HepG2 (cell line): ENCODE data around the gene PRR19. TPM values are rescaled to one million over a fixed set of nuclear protein-coding genes. Genes with fewer than 3 reads are reported as not detected.

Source experiments
- ARID4A ChIP-seq: sonication (generic); formaldehyde crosslinking; IDR thresholded peaks from 2 replicates; pipeline ENCODE4 v1.5.0; 2020; ENCODE audit warnings: mild to moderate bottlenecking, missing genetic modification reagents, borderline replicate concordance
- GMEB2 ChIP-seq: IDR thresholded peaks from 2 replicates; pipeline ENCODE4 v1.6.1; 2016; ENCODE audit warnings: missing biosample characterization, missing genetic modification reagents, low read depth
- HES4 ChIP-seq: sonication (generic); formaldehyde crosslinking; IDR thresholded peaks from 2 replicates; pipeline ENCODE4 v1.9.0; 2021; ENCODE audit warnings: mild to moderate bottlenecking, missing genetic modification reagents, borderline replicate concordance
- HOXA5 ChIP-seq: sonication (generic); formaldehyde crosslinking; IDR thresholded peaks from 2 replicates; pipeline ENCODE4 v1.4.0; 2020; ENCODE audit warnings: missing genetic modification reagents
- MATR3 ChIP-seq: sonication (generic); formaldehyde crosslinking; IDR thresholded peaks from 2 replicates; pipeline ENCODE4 v1.4.0; 2020; ENCODE audit warnings: missing genetic modification reagents
- MYC ChIP-seq: sonication (generic); formaldehyde crosslinking; IDR thresholded peaks from 2 replicates; pipeline ENCODE4 v1.9.0; 2021; ENCODE audit warnings: missing genetic modification reagents, borderline replicate concordance
- NCOR1 ChIP-seq: fragments of 200-600 bp; sonication (generic); IDR thresholded peaks from 2 replicates; pipeline ENCODE4 v1.7.0; 2017; ENCODE audit warnings: antibody characterized with exemption, low read length, borderline replicate concordance
- PBX2 ChIP-seq: IDR thresholded peaks from 2 replicates; pipeline ENCODE4 v1.6.1; 2016; ENCODE audit warnings: control low read depth
- POLR2AphosphoS5 ChIP-seq: IDR thresholded peaks from 2 replicates; pipeline ENCODE4 v1.6.1; 2012; ENCODE audit warnings: low read depth, low read length
- RORA ChIP-seq: sonication (generic); formaldehyde crosslinking; IDR thresholded peaks from 2 replicates; pipeline ENCODE4 v1.5.0; 2020; ENCODE audit warnings: mild to moderate bottlenecking, missing genetic modification reagents, moderate library complexity
- SRSF9 ChIP-seq: fragments of 200-400 bp; formaldehyde crosslinking; IDR thresholded peaks from 2 replicates; pipeline ENCODE4 v1.6.1; 2018; ENCODE audit warnings: borderline replicate concordance, mild to moderate bottlenecking, low read depth, low read length; ENCODE audit not compliant: insufficient read depth, poor library complexity, severe bottlenecking
- ZMYM4 ChIP-seq: sonication (generic); formaldehyde crosslinking; IDR thresholded peaks from 2 replicates; pipeline ENCODE4 v1.8.1; 2023; ENCODE audit warnings: mild to moderate bottlenecking, missing genetic modification reagents
- ZNF138 ChIP-seq: sonication (generic); formaldehyde crosslinking; IDR thresholded peaks from 2 replicates; pipeline ENCODE4 v1.5.0; 2020; ENCODE audit warnings: mild to moderate bottlenecking, low read depth, missing genetic modification reagents
- ZNF253 ChIP-seq: sonication (generic); formaldehyde crosslinking; IDR thresholded peaks from 2 replicates; pipeline ENCODE4 v1.8.0; 2022; ENCODE audit warnings: mild to moderate bottlenecking, missing genetic modification reagents, borderline replicate concordance
- ZNF292 ChIP-seq: sonication (generic); formaldehyde crosslinking; IDR thresholded peaks from 2 replicates; pipeline ENCODE4 v1.8.1; 2022; ENCODE audit warnings: mild to moderate bottlenecking, low read depth, missing genetic modification reagents, borderline replicate concordance
- ZNF512B ChIP-seq: sonication (generic); formaldehyde crosslinking; IDR thresholded peaks from 2 replicates; pipeline ENCODE4 v1.5.1; 2020; ENCODE audit warnings: missing genetic modification reagents, mild to moderate bottlenecking, borderline replicate concordance
- ZNF83 ChIP-seq: sonication (generic); formaldehyde crosslinking; IDR thresholded peaks from 2 replicates; pipeline ENCODE4 v1.4.0; 2020; ENCODE audit warnings: missing genetic modification reagents, mild to moderate bottlenecking, borderline replicate concordance
- ZNF841 ChIP-seq: sonication (generic); formaldehyde crosslinking; IDR thresholded peaks from 2 replicates; pipeline ENCODE4 v1.8.1; 2023; ENCODE audit warnings: missing genetic modification reagents, borderline replicate concordance
- polyA plus RNA-seq, 8 experiments: library from polyadenylated mRNA; depleted of rRNA in 3 of 8; stranded (reverse) in 7 of 8; unstranded in 1 of 8; fragments of >200 nt; fragmentation: Illumina TruSeq in 4 of 8; extraction: Trizol in 4 of 8; gene quantifications; 2 replicates each; pipeline versions ENCODE4 v1.2.1 to v1.2.3, GENCODE V29; 2011 to 2016; ENCODE audit warnings: low read depth in 4 of 8, missing spikeins in 1 of 8, mixed read lengths in 1 of 8; ENCODE audit not compliant: insufficient read depth in 1 of 8
- total RNA-seq, 5 experiments: library from RNA; depleted of rRNA; stranded (reverse); fragments of >200 nt; fragmentation: Illumina TruSeq; extraction: Trizol; gene quantifications; 2 replicates each; pipeline ENCODE4 v1.2.3, GENCODE V29; 2016; ENCODE audit warnings: low read depth in 1 of 5

Gene PRR19
- total and polyA plus RNA-seq, 2 of the 13 experiments (the other 11 are each of a cell fraction or from before 2014, with no cell fraction given) = 0.21 to 0.33 TPM

GRCh38 chr19:42279902-42280814 is 21.8 kb upstream of the PRR19 start (continued):
- TF ChIP-seq ARID4A = peak; percentile 76
- TF ChIP-seq ZNF292 = no peak
- no peak for TF ChIP-seq ZNF83 (CRISPR knock-in tag)
- no peak for TF ChIP-seq PBX2
- peak; percentile 24; the same call in 1 of the 2 replicates for TF ChIP-seq MYC
- no peak for TF ChIP-seq SRSF9
- peak; percentile 54; the same call in 1 of the 2 replicates for TF ChIP-seq POLR2AphosphoS5
- 0 out of 2 replicates have a peak, but pooled peaks have one; percentile 59 for TF ChIP-seq HOXA5
- no peak for TF ChIP-seq ZMYM4 (CRISPR knock-in tag)
- TF ChIP-seq NCOR1 = no peak
- TF ChIP-seq GMEB2 (CRISPR knock-in tag) = no peak
- TF ChIP-seq ZNF841 (CRISPR knock-in tag) = no peak
- TF ChIP-seq HES4 = 0 out of 2 replicates have a peak, but pooled peaks have one; percentile 26
- TF ChIP-seq RORA (CRISPR knock-in tag) = no peak
- TF ChIP-seq ZNF512B = no peak
- 0 out of 2 replicates have a peak, but pooled peaks have one; percentile 24 for TF ChIP-seq ZNF253 (CRISPR knock-in tag)
- no peak for TF ChIP-seq ZNF138
- TF ChIP-seq MATR3 (CRISPR knock-in tag) = no peak
